GM21576 (cell line): Measurements from ENCODE around the gene EYA4.

ENCODE experiments used
- ATAC-seq: cut with Tn5 transposase; IDR thresholded peaks from one replicate; pipeline ENCODE4 v1.9.1; 2021; ENCODE audit warnings: mild to moderate bottlenecking, moderate library complexity; ENCODE audit not compliant: unreplicated experiment

The EYA4 gene

DNA sequence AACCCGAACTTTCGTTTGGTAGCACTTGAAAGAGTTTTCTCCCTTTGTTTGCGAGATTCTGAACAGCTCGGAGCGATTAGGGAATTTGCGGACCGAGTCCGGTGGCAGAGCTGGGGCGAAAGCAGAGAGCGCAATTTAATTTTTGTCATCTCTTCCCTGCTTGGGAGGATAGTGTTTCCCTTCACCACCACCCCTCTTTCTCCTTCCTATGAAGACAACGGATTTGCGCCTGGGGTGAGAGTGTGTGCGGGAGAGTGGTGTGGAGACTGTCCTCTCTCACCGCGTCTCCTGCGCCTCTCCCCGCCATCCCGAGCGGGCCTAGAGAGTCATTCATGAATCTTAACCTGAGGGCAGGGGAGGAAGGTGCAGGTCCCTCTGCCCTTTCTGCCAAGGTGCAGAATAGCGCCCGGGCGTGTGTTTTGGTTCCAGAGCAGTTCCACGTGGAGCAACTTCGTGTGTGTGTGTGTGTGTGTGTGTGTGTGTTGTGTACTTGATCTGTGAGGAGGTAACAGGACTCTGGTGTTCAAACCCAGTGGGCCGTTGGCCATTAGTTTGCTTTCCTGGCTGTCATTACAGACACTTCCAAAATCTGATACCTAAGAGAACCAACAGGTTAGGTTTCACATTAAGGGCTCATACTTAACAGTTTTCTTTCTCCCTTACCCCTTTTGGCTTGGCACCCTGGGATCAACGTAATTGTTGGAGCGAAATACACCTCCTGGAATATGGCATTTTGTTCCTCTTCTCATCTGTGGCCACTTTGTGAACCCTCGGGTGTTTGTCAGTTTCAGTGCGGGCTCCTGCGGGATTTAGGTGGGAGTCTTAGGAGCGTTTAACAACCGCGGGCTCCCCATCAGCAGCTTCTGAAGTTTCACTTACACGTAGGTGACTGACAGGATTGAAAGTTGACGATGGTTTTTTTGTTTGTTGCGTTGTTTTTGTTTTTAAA is 1.8 kb downstream of the EYA4 start:
- ATAC-seq = no peak

GRCh38 chr6:133243723-133244305 is 2.7 kb downstream of the EYA4 start:
- ATAC-seq = no peak

- no peak for ATAC-seq
Measured at GRCh38 chr6:133244519-133244918, 3.4 kb downstream of the EYA4 start.

DNA sequence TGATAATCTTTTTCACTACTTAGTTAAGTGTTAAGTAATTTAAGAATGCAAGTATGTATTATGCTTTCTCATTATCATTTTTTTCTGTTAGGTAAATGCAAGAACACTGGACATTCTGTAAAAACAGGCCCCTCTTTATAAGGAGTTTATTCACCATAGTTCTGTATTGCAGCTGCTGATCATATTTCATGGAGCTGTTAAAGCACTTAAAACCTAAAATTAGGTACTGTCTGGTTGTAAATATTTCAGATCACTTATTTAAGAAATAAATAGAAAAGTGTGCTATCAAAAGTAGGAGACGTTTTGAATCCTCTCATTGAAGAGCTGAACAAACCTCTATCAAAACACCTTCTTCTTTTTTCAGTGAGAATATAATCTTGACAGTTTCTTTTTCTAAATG is 3.9 kb downstream of the EYA4 start:
- no peak for ATAC-seq

GRCh38 chr6:133245422-133245903 is 4.3 kb downstream of the EYA4 start:
- ATAC-seq = no peak

- ATAC-seq = no peak
Measured at GRCh38 chr6:133247581-133247980, 6.4 kb downstream of the EYA4 start.

DNA sequence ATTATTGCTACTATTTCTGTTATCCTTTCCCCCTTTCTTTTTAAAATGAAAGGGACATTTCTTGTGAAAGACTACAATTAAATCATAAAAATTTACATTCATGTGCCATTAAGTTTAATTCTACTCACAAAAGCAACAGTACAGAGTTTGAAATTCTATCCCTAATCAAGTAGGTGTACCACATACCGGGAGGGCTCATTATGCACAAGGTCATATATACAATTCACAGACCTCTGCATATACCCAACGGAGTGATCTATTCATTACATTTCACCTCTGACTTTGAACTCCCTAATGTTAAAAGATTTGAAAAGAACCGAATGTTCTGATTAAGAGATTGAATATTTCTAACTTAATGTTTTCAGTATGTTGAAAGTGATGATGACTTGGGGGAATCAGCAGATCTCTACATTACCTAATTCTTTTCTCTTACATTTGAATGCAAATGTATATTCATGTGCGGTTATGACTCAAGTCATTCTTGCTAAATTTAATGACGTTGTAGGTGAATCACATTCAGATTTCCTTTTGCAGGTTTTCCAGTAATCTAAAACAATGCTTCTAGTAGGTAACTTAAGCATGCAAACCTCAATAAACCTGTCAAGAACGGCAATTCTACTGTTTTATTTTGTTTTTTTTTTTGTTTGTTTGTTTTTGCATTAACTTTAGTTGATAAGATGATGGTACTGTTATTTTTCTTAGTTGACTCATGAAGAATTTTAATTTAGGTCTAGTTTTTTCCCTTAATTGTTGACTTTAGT is 7.3 kb downstream of the EYA4 start:
- no peak for ATAC-seq

DNA sequence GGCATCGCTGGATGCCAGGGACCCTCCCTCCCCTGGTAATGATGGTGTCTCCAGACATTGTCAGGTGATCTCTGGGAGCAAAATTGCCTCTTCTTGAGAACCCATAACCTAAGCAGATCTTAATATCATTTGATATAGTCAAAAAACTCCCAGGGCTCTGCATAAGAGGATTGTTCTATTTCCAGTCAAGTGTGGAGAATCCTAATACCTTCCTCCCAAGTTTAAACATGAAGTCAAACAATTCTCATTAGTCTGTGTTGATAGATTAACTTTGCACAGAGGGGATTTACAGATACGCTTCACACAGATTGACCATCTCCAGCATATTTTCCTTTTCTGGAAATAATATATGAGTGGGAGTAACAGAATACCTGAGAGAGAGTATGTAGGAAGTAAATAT is 10.5 kb downstream of the EYA4 start:
- no peak for ATAC-seq

- ATAC-seq = peak; percentile 51
Measured at GRCh38 chr6:133254552-133255228, 13.5 kb downstream of the EYA4 start.

DNA sequence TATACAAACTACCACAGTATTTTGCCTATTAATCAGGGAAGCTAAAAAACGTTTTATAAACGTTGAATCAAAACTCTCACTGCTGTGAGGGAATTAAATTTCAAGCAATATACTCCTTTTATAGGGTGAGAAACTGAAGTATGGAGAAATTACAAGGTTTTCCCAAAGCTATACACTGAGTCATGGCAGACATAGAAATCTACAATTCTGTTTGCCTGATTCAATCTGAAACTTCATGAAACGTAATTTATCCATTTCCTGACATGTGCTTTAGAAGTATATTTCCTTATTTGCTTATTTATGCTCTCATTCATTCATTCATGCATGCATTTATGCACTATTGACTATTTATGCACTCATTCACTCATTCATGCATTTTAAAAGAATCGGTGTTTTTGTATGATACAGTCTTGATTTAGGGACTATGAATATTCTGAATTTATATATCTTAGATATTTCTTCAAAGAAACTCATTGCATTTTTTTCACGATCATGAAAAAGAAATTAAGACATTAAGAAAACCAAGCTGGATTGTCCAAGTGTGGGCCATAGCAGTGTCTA is 16.5 kb downstream of the EYA4 start:
- no peak for ATAC-seq

GRCh38 chr6:133259561-133259960 is 18.4 kb downstream of the EYA4 start:
- ATAC-seq = no peak

DNA sequence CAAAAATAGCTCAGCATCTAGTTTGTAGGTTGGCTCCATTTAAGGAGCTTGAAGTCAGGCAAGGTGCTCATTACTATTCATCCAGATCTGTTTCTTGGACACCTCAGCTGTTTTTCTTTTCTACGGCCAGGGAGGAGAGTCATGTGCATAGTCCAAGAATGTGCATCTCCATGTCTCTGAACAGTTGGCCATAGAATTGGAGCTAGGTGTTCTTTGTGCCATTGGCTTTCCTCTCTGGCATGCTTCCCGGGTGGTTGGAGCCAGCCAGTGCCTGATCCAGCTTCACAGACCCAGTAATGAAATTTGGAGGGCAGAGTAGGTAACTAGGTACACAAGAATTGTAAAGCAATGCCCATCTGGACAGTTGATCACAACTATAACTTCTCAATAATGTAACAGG is 21.6 kb downstream of the EYA4 start:
- no peak for ATAC-seq

GRCh38 chr6:133265066-133265465 is 23.9 kb downstream of the EYA4 start:
- no peak for ATAC-seq

GRCh38 chr6:133266186-133266585 is 25.0 kb downstream of the EYA4 start:
- ATAC-seq = no peak

GRCh38 chr6:133268621-133269020 is 27.5 kb downstream of the EYA4 start:
- no peak for ATAC-seq

DNA sequence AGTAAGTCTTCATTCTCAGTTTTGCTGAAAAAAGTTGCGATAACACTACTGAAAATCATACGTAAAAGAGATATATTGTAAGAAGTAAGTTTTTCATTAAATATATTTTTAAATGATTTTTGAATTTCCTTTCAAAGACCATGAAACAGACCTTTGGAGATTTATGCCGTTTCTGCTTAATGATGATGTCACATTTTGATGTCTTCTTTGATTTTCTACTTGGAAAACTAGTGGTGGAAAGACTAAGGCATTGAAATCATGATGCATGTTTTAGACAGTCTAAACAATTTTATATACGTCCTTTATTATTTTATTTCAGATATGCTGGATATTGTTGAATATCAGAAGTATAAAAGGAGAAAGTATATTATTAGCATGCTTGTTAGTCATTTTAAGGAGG is 33.7 kb downstream of the EYA4 start:
- ATAC-seq = no peak

GRCh38 chr6:133275213-133275612 is 34.1 kb downstream of the EYA4 start:
- no peak for ATAC-seq

- no peak for ATAC-seq
Measured at GRCh38 chr6:133277228-133277899, 36.2 kb downstream of the EYA4 start.

DNA sequence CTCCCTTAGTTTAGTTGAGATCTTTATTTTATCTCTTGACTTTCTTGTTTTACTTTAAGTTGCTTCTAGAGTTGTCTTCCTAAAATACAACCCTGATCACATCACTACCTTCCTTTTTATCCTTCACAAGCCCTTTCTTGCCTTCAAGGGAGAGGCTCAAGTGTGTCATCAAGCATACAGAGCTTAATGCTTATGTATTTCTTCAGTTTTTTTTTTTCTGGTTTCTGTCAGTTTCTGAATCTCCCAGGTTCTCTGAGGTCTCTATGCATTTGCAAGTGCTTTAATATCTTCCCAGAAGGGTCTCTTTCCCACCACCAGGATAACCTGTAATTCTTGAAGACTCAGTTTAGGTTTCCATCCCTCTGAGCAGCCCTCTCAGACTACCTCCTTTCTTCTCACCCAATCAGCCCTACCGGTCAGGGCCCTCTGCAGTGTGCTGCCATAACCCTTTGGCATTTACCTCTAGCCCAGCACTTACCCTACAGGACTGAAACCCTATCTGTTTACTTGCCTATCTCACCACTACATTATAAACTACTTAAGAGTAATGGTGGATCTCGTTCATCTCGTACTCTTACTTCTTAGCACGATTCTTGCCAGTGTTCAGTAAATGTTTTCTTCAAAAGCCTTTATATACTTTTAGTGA is 36.9 kb downstream of the EYA4 start:
- no peak for ATAC-seq

- ATAC-seq = no peak
Measured at GRCh38 chr6:133286765-133287164, 45.6 kb downstream of the EYA4 start.
